Small intestine (tissue), 7 donors: ENCODE results near the gene TEX19. TPM values are rescaled to one million over a fixed set of nuclear protein-coding genes. Genes with fewer than 3 reads are reported as not detected.
"Not testable (repeated sequence)": the region's sequence is repeated elsewhere in the genome, so short reads cannot be mapped to it uniquely, and the experiment has no call there.

Experiments used
- DNase-seq, 2 donors: peaks; one replicate each; pipeline versions ENCODE4 v3.0.0 to v3.0.0-alpha.2; 2013
- FAIRE-seq: peaks from 2 replicates; lab custom pipeline; 2012; peaks lifted over from hg19 to GRCh38; lab: Jason Lieb, UNC
- H3K27ac ChIP-seq, 3 donors: one replicate each; pipeline ENCODE4 v1.5.1; 2013; ENCODE audit warnings: low read length in 2 of 3, mild to moderate bottlenecking in 2 of 3, control low read depth in 1 of 3, inconsistent platforms in 1 of 3, low read depth in 1 of 3, moderate library complexity in 1 of 3
- H3K27me3 ChIP-seq, 3 donors: one replicate each; pipeline ENCODE4 v1.6.1; 2013; ENCODE audit warnings: low read length in 3 of 3, inconsistent platforms in 1 of 3; ENCODE audit not compliant: control insufficient read depth in 3 of 3, insufficient read depth in 3 of 3
- H3K36me3 ChIP-seq, 3 donors: one replicate each; pipeline ENCODE4 v1.6.1; 2013; ENCODE audit warnings: low read length in 3 of 3, inconsistent platforms in 1 of 3, low read depth in 1 of 3, mild to moderate bottlenecking in 1 of 3, moderate library complexity in 1 of 3; ENCODE audit not compliant: control insufficient read depth in 3 of 3, insufficient read depth in 2 of 3
- H3K4me1 ChIP-seq, 3 donors: one replicate each; pipeline ENCODE4 v1.6.1; 2013; ENCODE audit warnings: low read length in 2 of 3, inconsistent platforms in 1 of 3, low read depth in 1 of 3, mild to moderate bottlenecking in 1 of 3, moderate library complexity in 1 of 3; ENCODE audit not compliant: control insufficient read depth in 3 of 3, insufficient read depth in 2 of 3
- H3K4me3 ChIP-seq, 3 donors: one replicate each; pipeline ENCODE4 v1.5.1; 2013; ENCODE audit warnings: low read length in 3 of 3, control low read depth in 1 of 3, inconsistent platforms in 1 of 3, low read depth in 1 of 3, mild to moderate bottlenecking in 1 of 3, moderate library complexity in 1 of 3
- H3K9me3 ChIP-seq, 2 donors: one replicate each; pipeline ENCODE4 v1.6.1; 2013; ENCODE audit warnings: low read depth in 1 of 2, low read length in 1 of 2; ENCODE audit not compliant: control insufficient read depth in 2 of 2, insufficient read depth in 1 of 2
- WGBS, 3 donors: extraction: QIAGEN DNeasy Blood & Tissue Kit; methylation state at CpG; one replicate each; pipeline ENCODE4 v1.1.7; 2013; 5-methylcytosine and 5-hydroxymethylcytosine counted together
- polyA plus RNA-seq, 4 donors: library from polyadenylated mRNA; stranded (reverse) in 3 of 4; unstranded in 1 of 4; fragments of 200-250 nt in 3 of 4; fragments of 120-200 nt in 1 of 4; gene quantifications; one replicate each; pipeline versions ENCODE4 v1.2.1 to v1.2.3, GENCODE V29; 2013
- donor health status: healthy with polysubstance abuse.
- donor health status: control.
- donor health status: control.
- donor health status: Bipolar disorder and iron deficiency.
- donor health status: healthy.

TEX19 gene
- polyA plus RNA-seq, 4 donors: 0.07 TPM; not detected in 3

- no peak overlapping the region for H3K27ac ChIP-seq
- H3K36me3 ChIP-seq: no peaks in the 10 kb centered on the region
- no peak overlapping the region for H3K4me3 ChIP-seq
- H3K9me3 ChIP-seq: no peaks in the 10 kb centered on the region
- H3K27me3 ChIP-seq: peaks cover 0 to 9% (median 0%) of the 10 kb centered on the region in 3 donors
- WGBS, 3 donors: 34 to 37% (median 36%) methylated on average over 26 of the region's 26 CpGs
- H3K4me1 ChIP-seq: peaks cover 0 to 6% (median 0%) of the 10 kb centered on the region in 3 donors
- FAIRE-seq: no peak
- peak; percentile 79 to 91 for DNase-seq
These were observed 7.1 kb upstream of the TEX19 start for GRCh38 chr17:82351713-82352488.

DNA sequence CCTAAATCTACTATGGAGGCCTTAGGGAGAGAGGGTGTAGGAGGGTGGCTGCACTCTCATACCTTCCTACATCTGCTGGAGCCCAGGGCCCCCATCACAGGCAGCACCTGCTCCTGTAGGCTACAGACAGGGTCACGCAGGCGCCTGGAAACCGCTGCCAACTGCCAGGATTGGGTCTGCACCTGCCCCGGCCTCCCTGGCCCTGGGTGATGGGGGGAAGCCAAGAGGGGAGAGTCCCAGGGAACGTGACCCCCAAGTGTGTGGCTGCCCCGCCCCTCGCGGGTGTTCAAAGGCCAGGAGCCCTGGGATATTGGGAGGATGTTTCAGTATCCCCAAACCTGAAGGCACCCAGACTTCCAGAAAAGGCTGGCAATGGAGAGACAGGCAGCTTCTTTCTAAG is 5.6 kb upstream of the TEX19 start:
- FAIRE-seq: no peak
- Histone ChIP-seq H3K4me3 (no peak overlapping the region), H3K27me3 (peaks cover 0 to 11% (median 0%) of the 10 kb centered on the region in 3 donors), H3K9me3 (no peaks in the 10 kb centered on the region), H3K27ac (no peak overlapping the region), H3K36me3 (no peaks in the 10 kb centered on the region), H3K4me1 (peaks cover 0 to 6% (median 0%) of the 10 kb centered on the region in 3 donors)
- DNase-seq: no peak
- 31 to 73% (median 42%) methylated on average over 8 of the region's 8 CpGs for WGBS, 3 donors

- no peak for FAIRE-seq
These were observed 4.2 kb upstream of the TEX19 start for GRCh38 chr17:82354804-82355308.

GRCh38 chr17:82355770-82356427 is 3.1 kb upstream of the TEX19 start:
- 48 to 74% (median 63%) methylated on average over 11 of the region's 11 CpGs for WGBS, 3 donors
- FAIRE-seq: no peak

More at GRCh38 chr17:82354804-82355308, 4.2 kb upstream of the TEX19 start:
- 81 to 84% (median 82%) methylated on average over 7 of the region's 7 CpGs for WGBS, 3 donors
- Histone ChIP-seq H3K9me3 (no peaks in the 10 kb centered on the region), H3K27me3 (peaks cover 0 to 22% (median 4%) of the 10 kb centered on the region in 3 donors), H3K4me3 (no peak overlapping the region), H3K27ac (no peak overlapping the region), H3K36me3 (no peaks in the 10 kb centered on the region), H3K4me1 (peaks cover 0 to 2% (median 0%) of the 10 kb centered on the region in 3 donors)
- DNase-seq: no peak

DNA sequence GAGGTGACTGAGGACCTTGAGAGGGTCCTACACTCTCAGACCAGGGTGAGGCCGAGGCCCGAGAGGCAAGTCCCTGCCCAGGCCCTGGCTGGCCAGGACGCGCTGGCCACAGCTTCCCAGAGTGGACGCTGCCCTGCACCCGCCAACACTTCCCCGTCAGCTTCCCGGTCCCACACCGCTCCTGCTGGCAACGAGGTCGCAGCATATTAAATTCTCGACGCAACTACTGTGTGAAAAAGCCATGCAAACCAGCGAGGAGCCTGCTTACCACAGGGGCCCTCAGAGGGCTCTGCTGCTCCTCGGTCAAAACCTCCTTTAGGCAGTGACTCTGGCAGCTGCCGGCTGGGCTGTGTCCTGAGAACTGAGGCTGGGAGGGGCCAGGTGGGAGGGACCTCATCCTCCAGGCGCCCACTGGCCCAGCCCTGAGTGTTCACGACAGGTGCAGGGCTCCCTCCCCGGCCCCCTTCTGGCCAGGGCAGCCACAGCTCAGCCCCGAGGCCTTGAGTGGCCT is 2.1 kb upstream of the TEX19 start:
- no peaks in the 10 kb centered on the region for H3K9me3 ChIP-seq
- DNase-seq (no peak), FAIRE-seq (no peak)
- H3K4me3 ChIP-seq: no peak overlapping the region
- H3K36me3 ChIP-seq: no peaks in the 10 kb centered on the region
- 31 to 52% (median 41%) methylated on average over 19 to 20 of the region's 20 CpGs for WGBS, 3 donors
- peaks cover 0 to 22% (median 6%) of the 10 kb centered on the region in 3 donors for H3K27me3 ChIP-seq
- no peak overlapping the region for H3K27ac ChIP-seq
- H3K4me1 ChIP-seq: peaks cover 0 to 1% (median 0%) of the 10 kb centered on the region in 3 donors

More at GRCh38 chr17:82355770-82356427, 3.1 kb upstream of the TEX19 start:
- Histone ChIP-seq H3K9me3 (no peaks in the 10 kb centered on the region), H3K27me3 (peaks cover 0 to 22% (median 6%) of the 10 kb centered on the region in 3 donors), H3K36me3 (no peaks in the 10 kb centered on the region), H3K4me3 (no peak overlapping the region), H3K4me1 (peaks cover 0 to 2% (median 0%) of the 10 kb centered on the region in 3 donors), H3K27ac (no peak overlapping the region)
- no peak for DNase-seq

DNA sequence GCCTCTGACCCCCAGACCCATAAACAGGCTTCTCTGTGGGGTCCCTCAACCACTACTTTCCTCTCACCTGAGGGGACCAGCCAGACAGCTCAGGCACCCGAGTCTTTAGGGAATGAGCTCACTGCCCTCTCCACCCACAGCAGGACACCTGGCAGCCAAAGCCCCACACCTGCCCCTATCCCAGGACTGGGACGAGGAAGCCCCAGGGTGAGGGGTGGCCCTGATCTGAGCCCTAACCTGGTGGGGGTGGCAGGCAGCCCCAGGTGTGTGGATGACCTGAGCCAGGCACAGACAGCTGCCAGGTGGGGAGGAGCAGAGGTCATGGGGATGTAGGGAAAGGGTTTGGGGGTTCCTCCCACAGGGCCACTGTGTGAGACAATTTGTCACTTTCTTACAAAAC is 1.7 kb upstream of the TEX19 start:
- no peaks in the 10 kb centered on the region for H3K9me3 ChIP-seq
- no peak for FAIRE-seq
- H3K27ac ChIP-seq: no peak overlapping the region
- no peak overlapping the region for H3K4me3 ChIP-seq
- 26 to 50% (median 28%) methylated on average over 2 of the region's 2 CpGs for WGBS, 3 donors
- DNase-seq: no peak
- H3K36me3 ChIP-seq: no peaks in the 10 kb centered on the region
- no peaks in the 10 kb centered on the region for H3K4me1 ChIP-seq
- peaks cover 0 to 22% (median 6%) of the 10 kb centered on the region in 3 donors for H3K27me3 ChIP-seq

- not testable (repeated sequence) for FAIRE-seq, H3K36me3 ChIP-seq, H3K27ac ChIP-seq, DNase-seq, H3K4me3 ChIP-seq, H3K9me3 ChIP-seq, H3K4me1 ChIP-seq
- peaks cover 0 to 22% (median 6%) of the 10 kb centered on the region in 3 donors for H3K27me3 ChIP-seq
- 71 to 81% (median 76%) methylated on average over 1 of the region's 1 CpG for WGBS, 3 donors
These were observed 516 bp downstream of the TEX19 start for GRCh38 chr17:82359451-82360074.
